GM21576 (cell line): ENCODE data around the gene HIGD2A.

Experiments used
- ATAC-seq: cut with Tn5 transposase; IDR thresholded peaks from one replicate; pipeline ENCODE4 v1.9.1; 2021; ENCODE audit warnings: mild to moderate bottlenecking, moderate library complexity; ENCODE audit not compliant: unreplicated experiment

Gene HIGD2A

DNA sequence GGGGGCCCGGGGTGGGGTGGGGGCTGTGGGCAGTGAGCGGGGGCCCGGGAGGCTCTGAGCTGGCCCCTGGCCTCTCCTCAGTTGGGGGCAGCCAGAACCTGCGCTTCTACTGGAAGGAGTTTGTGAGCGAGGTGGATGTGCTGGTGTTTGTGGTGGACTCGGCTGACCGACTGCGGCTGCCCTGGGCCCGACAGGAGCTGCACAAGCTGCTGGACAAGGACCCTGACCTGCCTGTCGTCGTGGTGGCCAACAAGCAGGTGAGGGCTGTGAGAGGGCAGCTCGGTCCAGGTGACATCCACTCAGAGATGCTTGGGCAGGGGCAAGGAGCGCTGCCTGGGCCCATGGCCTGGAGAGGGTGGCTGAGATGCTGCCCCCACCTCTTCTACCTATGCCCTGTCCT, 19.8 kb upstream of the HIGD2A start:
- ATAC-seq: no peak

DNA sequence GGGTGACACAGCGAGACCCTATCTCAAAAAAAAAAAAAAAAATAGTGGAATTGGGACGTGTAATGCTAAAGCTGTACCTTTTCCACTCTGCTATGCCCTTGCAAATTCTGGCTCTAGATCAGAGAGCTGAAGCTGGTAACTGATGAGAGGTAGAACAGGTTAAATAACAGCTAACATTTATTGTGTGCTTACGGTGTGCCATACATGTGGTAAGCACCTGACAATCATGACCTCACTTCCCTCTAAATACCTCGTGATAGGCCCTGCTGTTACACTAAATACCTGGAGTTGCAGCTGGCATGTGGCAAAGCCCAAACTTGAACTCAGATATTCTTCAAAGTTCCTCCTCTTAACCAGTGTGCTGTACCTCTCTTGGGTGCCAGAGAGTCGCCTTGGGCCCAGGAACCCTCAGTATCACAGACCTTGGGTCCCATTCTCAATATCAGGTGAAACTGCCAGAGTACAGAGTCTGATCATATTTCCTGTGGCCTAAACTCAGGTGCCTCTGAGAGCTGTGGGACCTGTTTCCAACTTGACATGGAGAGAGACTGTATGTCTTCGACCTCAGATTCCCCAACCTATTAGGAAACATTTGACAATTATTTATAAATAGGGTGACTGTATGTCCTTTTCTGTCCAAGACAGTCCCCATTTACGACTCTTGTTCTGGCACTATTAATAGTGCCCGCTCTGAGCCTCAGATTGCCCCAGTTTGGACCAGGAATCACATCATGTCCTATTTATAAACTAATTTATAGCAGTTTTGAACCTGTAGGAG, 18.4 kb upstream of the HIGD2A start:
- no peak for ATAC-seq

DNA sequence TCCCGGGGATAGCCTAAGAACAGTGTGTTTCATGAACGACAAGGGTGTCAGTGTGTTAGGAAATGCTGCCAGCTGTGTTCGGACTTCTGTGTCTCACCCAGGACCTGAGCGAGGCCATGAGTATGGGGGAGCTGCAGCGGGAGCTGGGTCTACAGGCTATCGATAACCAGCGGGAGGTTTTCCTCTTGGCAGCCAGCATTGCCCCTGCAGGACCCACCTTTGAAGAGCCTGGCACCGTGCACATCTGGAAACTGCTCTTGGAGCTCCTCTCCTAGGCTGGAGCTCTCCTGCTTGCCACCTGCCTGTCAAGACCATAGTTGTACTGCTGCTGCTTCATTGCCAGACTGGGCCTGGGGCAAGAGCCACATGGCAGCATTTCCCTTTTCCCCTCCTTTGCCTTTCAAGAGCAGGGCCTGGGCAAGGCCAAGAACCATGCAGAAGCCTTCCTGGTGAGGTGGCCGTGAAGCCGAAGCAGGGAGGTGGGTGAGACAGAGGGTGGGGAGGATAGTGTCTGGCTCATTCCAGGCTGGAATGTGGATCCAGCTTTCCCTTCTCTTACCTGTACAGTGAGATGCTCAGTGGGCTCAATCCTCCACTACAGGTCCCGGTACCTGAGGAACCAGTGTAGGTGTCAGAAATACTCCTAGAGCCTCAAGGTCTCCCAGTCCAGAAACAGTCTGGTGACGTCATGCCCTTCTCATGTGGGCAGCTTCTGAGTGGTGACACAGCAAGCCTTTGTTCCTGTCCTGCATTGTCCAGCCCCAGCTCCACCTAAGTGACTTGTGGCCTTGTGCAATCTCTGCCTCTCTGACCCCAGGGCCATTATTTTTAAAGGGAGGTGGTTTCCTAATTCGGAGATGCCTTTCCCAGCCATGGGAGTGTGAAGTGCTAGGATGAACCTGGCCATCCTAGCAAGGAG, 16.7 kb upstream of the HIGD2A start:
- no peak for ATAC-seq

DNA sequence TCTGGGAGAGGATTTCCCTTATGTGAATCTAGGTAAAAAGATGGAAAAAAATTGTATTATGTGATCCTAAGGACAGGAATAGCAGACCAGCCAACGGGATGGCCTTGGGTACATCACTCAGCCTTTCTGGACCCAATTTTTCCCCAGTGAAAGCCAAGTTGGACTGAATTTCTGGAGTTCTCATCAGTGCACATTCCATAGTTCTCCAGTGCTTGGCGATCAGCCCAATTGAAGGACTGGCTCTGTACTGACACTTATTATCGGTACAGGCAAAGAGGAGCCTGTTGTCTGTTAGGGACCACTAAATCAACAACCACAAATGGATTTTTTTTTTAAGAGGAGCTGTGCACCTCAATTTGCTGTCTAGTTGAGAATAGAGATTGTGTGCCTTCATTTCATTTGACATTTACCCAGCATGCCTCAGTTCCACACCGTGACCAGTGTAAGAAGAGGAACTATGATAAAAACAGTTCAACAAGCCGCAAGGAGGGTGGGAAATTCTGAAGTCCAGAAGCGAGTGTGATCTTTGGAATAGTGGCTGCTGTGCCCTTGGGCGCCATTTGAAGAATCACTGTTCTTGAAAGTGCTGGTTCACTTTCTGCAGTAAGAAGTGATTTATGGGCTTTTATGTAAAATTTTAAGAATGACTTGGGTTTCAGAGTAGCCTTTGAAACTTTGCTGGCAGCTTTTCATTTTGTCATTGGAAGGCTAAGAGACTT, 15.3 kb upstream of the HIGD2A start:
- ATAC-seq: no peak

DNA sequence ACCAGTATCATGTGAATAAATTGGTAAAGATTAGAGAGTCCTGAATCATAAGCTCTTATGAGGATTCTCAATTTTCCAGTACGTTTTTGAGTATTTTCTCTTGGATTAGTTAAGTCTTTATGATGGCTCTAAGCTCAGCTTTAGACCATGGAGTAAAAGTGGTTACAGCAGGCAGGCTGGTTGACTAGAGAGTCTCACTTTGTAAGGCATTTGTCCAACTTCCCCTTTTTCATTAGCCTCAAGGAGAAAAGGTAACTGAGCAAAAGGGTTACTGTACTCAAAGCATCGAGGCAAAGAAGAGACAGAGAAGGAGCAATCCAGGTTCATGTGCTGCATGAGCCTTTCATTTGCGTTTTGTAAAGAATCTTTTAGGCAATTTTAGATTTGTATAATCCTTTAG, 8.7 kb upstream of the HIGD2A start:
- no peak for ATAC-seq

DNA sequence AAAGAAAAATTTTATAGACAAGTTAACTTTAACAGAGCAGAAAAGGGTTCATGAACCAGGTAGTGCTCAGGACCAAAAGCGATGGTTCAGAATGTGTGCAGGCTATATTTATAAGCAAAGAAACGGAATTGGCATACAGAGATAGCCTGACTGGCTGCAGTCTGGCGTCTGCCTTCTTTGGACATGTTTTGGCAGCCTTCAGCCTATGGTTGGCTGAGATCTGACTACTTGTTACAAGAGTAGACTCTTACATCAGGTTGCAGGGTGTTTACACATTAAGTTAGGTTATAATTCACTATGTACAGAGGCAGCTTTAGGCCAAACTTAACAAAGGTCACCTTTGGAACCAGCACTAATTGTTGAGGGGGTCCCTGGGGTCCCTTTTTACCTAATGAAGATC, 7.1 kb upstream of the HIGD2A start:
- no peak for ATAC-seq

DNA sequence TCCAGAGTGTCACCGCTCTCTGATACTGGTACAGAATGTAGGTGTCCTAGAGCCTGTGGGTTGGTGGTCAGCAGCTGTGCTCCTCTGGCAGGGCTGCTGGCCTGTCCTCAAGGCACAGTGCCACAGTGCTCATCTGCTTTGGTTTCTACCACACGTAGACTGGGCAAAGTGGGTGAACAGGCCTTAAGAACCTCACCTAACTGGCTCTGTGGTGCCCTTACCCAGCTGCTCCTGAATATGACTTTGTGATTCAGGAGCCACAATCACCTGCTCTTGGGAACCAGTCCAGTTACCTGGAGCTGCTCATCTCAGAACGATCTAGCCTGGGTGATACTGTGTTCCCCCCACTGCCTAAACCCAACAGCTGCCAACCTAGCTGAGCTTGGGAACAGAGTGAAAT, 6.6 kb upstream of the HIGD2A start:
- ATAC-seq: no peak

DNA sequence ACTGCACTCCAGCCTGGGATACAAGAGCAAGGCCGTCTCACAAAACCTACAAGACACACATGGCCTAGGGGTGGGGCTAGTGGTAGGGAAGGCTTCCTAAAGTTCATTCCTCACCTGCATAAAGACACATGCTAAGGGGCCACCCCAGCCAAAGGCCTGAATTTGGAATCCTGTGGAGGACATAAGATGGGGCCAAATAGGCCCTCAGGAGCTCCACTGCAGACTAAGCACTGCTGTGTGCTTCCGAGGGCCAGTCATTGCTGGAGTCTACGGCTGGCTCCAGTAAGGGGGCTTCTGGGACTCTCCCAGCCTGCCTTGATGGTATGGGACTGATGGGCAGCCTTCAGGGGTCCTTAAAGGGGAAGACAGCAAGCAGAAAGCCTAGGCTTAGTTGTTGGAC, 5.8 kb upstream of the HIGD2A start:
- ATAC-seq: no peak

DNA sequence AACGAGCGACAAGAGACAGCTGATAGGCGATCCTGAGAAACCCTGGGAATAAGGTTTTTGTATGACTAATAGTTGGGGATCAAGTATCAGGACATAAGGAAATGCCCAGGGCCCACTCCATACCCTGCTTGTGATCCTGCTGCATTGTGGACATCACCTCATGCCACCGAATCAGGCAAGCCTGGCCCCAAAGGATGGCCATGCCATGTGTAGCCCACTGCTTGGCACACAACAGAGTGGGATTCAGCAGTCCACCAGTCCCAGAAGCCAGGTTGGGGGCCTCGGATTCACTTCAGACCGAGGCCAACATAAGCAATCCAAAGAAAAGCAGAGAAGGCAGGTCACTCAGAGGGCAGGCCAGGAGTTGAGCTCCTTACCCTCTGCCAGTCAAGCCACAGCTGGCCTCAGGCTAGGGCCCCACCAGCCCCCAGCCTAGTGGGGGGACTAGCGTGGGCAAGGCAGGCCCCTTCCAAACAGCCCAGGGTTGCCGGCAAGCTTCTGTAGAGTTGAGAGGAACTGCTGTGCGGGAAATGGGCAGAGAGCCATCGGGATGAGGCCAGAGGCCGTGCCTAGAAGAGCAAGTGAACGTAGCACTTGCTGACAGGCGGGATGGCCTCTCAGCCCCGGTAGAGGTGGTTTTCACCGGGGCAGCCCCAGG, 5.2 kb upstream of the HIGD2A start:
- no peak for ATAC-seq

DNA sequence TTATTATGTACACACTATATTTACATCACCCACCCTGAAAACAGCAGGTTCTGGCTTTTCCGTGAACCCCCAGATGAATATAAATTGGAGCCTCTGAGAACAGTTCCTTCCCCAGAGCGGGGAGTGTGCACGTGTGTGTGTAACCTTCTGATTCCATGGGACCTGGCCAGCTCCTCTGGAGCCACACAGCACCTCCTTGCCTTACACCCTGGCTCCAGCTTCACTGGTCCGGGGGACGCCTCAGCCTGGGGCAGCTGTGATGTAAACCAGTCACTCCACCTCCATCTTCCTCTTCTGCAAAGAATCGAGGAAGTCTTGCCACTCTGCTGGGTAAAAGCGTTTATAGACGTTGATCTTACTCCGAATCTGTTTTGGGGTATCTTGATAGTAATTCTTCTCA, 4.6 kb upstream of the HIGD2A start:
- ATAC-seq: no peak

DNA sequence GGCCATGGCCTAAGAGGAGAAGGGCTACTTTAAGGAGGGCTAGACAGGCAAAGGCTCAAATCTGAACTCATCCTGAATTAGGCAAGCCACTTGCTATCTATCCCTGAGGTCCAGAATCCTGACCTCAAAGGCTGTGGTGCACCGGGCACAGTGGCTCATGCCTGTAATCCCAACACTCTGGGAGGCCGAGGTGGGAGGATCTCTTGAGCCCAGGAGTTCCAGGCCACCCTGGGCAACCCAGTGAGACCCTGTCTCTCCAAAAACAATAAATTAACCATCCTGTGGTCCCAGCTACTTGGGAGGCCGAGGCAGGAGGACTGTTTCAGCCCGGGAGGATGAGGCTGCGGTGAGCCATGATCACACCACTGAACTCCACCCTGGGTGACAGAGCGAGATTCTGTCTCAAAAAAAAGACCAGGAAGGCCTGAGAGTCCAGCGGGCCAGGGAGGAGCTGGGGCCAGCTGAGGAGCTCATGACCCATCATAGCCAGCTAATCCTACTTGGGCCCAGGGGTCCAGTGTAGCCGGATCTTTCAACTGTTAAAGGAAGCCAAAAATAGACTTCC, 4.1 kb upstream of the HIGD2A start:
- no peak for ATAC-seq

DNA sequence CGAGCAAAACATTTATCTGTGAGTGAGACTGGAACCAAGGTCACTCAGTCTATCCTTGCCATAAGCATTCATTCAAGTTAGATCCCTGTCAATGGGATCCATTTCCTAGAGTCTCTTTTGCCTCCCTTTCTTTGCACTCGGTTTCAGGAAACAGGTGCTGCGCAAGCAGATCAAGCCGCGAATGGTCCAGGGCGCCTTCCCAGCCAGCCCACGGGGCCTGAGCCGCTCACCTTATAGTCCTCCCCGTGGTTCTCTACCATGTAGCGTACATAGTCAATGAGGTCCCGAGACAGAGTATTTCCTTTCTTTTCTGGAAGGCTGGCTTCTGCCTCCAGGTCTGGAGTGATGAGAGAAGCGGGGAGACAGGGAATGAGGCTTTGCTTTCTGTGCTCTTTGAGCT, 3.6 kb upstream of the HIGD2A start:
- no peak for ATAC-seq

DNA sequence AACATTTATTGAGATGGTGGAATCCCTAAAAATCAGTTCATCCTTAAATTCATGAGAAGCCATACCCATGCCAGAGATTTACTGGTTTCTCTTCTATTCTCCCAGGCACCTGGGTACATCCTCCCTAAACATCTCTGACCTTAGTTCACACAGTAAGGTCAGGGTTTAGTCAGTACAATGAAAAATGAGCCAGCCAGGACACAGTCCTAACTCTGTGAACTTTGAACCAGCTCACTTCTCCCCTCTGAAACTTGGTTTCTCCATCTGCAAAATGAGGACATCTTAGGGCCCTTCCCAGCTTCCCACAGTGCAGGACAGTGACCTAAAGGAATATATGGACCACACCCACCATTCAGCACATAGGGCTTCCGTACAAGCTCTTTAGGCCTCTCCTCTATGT, 2.1 kb upstream of the HIGD2A start:
- ATAC-seq: no peak

DNA sequence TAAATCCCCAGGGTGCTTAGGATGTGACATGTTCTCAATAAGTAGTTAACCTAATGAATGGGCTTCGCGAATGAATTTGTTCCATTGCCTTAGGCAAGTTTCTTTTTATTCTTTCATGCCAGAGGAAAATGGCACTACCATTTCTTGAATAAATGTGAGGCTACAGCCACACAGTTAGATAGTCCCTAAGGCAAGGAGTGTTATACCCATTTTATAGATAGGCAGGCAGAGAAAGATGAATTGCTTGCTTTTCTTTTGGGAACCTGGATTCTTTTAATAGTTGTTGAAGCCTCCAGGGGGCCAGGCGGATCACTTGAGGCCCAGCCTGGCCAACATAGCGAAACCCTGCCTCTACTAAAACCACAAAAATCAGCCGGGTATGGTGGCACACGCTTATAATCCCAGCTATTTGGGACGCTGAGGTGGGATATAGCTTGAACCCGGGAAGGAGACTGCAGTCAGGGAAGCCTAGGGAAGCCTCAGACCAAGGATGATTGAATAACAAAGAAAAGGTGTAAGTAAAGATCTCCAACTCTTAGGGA, 1.1 kb upstream of the HIGD2A start:
- no peak for ATAC-seq

DNA sequence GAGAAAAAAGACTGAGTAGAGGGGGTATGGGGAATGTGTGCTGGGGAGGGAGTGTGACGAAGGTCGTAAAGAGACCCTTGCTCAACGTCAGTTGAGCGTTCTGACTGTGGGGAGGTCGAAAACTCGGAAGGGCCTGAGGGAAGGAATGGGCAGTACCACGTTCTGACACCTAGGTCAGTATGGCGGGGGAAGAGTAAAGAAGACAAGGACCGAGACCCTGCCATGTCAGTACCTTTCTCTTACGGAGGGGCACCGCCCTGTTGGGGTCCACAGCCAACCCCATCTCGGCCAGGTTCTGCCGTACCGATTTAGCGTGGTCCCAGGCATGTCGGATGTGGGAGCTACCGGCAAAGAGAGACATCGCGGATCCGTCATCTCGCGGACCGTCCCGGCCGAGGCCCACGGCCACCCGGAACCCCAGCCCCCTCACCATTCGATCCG, 528 bp upstream of the HIGD2A start:
- ATAC-seq: no peak

DNA sequence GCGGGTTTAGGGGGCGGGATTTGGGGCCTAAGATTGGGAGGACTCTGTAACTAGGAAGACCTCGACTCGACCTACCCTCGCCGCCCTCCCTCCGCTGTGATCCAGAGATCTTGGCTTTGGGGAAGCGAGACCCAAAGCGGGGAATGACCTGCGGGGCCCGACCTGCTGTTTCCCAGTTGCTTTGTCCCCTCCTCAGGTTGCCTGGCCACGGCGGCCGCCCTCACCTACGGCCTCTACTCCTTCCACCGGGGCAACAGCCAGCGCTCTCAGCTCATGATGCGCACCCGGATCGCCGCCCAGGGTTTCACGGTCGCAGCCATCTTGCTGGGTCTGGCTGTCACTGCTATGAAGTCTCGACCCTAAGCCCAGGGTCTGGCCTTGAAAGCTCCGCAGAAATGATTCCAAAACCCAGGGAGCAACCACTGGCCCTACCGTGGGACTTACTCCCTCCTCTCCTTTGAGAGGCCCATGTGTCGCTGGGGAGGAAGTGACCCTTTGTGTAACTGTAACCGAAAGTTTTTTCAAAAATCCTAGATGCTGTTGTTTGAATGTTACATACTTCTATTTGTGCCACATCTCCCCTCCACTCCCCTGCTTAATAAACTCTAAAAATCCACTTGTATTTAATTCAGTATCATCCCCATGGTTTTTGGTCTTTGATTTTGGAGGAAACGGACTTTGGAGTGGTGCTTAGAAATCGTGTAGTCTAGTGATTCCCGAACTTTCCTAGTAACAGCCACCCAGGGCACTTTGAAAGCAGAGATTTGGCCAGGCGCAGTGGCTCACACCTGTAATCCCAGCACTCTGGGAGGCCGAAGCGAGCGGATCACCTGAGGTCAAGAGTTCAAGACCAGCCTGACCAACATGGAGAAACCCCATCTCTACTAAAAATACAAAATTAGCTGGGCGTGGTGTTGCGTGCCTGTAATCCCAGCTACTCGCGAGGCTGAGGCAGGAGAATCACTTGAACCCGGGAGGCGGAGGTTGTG, 878 bp downstream of the HIGD2A start:
- ATAC-seq: peak; percentile 31

DNA sequence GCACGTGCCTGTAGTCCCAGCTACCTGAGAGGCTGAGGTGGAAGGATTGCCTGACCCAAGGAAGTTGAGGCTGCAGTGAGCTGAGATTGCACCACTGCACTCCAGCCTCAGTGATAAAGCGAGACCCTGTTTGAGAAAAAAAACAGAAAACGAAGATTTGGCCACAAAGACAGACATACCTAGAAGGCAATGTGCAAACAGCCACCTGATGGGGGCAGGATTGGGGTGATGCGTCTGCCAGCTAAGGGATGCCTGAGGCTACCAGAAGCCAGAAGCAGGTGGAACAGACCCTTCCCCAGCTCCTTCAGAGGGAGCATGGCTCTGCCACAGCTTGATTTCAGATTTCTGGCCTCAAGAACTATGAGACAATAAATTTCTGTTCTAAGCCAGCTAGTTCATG, 2.9 kb downstream of the HIGD2A start:
- no peak for ATAC-seq

DNA sequence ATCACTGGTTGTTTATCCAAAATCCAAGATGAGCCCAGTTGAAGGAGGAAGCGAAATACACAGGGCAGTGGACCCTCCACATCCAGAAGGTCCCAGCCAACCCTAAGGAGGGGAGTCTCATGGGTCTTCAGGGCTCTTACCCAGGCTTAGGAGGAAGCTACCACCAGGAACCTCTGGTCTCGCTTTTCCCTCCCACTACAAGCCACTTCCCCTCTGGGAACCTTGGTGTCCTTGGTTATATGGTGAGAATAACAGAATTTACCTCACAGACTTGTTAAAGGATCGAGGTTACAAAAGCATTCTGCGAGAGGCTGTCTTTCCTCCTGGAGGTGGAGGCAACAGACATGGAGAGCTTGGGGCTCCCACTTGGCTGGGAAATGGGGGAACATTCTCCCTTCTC, 3.4 kb downstream of the HIGD2A start:
- no peak for ATAC-seq

DNA sequence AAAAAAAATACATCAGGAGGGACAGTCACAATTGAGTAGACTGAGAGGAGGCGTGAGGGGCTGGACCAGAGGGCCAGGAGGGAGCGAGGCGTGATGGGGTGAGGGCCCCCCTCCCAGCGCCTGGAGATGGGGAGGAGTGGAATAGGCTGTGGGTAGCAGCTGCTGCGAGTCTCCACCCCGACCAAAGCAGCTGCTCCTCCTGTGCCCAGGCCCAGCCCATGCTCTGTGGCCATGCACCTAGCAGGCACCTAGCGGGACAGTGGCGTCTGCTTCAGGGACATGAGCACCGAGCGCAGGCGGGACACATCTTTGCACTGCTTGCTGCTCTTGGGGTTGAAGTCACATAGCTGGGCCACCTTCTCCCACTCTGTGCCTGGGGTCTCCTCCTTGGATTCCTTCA, 4.0 kb downstream of the HIGD2A start:
- ATAC-seq: no peak
